Activated naive CD4-positive, alpha-beta T cell treated with anti-CD3 and anti-CD28 coated beads, Interleukin-2, amount 50 U/mL, for 72 hours (primary cell): Measurements from ENCODE around the gene EDN1. TPM values are rescaled to one million over a fixed set of nuclear protein-coding genes. Genes with fewer than 3 reads are reported as not detected.

Experiments used
- ATAC-seq, 2 donors: fragments of 150-1000 bp; cut with Tn5 transposase; 2 replicates each; pipeline ENCODE4 v1.10.0; 2021; ENCODE audit warnings: mild to moderate bottlenecking in 2 of 2, moderate library complexity in 2 of 2
- DNase-seq, 2 donors: peaks; one replicate each; pipeline ENCODE4 v3.0.0; 2021 to 2022; ENCODE audit warnings: low spot score in 2 of 2
- H3K27ac Mint-ChIP-seq, 2 donors: one replicate each; pipeline ENCODE4 v1.8.0; 2022; ENCODE audit warnings: mild to moderate bottlenecking in 2 of 2, mixed read lengths in 2 of 2
- H3K36me3 Mint-ChIP-seq, 2 donors: one replicate each; pipeline ENCODE4 v1.8.0; 2022; ENCODE audit warnings: mixed read lengths in 2 of 2
- H3K9me3 Mint-ChIP-seq, 2 donors: one replicate each; pipeline ENCODE4 v1.8.0; 2022; ENCODE audit warnings: mixed read lengths in 2 of 2
- total RNA-seq, 2 donors: library from RNA; stranded (reverse); gene quantifications; one replicate each; pipeline ENCODE4 v1.2.3, GENCODE V29; 2022

EDN1 gene
- total RNA-seq, 2 donors from 2014 or later: 0.27 to 0.30 TPM

- peaks cover 0 to 4% of the 10 kb centered on the region in 2 donors for H3K36me3 Mint-ChIP-seq
- no peaks in the 10 kb centered on the region for H3K9me3 Mint-ChIP-seq
- no peak for ATAC-seq
- DNase-seq: no peak
- H3K27ac Mint-ChIP-seq: no peak overlapping the region
Observed at GRCh38 chr6:12345694-12346058, 55.5 kb downstream of the EDN1 start.
